HEK293 (cell line): Measurements from ENCODE around the gene TMCC2.

Source experiments
- ZNF513 ChIP-seq: fragments of 450-650 bp; IDR thresholded peaks from 2 replicates; pipeline ENCODE4 v1.5.1; 2018; ENCODE audit warnings: missing biosample characterization, missing genetic modification characterization
- ZNF514 ChIP-seq: fragments of 450-650 bp; formaldehyde crosslinking; IDR thresholded peaks from 2 replicates; pipeline ENCODE4 v1.5.1; 2016; ENCODE audit warnings: missing biosample characterization, missing genetic modification characterization

GRCh38 chr1:205303247-205303888 is 75.6 kb downstream of the TMCC2 start:
- no peak for TF ChIP-seq ZNF513 (tag by site-specific recombination)
- no peak for TF ChIP-seq ZNF514
